ENCODE measurements around the gene FASTKD3. TPM values are rescaled to one million over a fixed set of nuclear protein-coding genes. Genes with fewer than 3 reads are reported as not detected.

Gene FASTKD3
- total RNA-seq, 1 experiment from 2014 or later, result 9.9 TPM

GRCh38 chr5:7822449-7822848 is 46.4 kb downstream of the FASTKD3 start:
- CTCF ChIA-PET, result no interaction called here
- intact Hi-C loops (cut with micrococcal nuclease; ENCODE audit: unreplicated experiment) (no loop called here), in situ Hi-C loops (cut with HindIII; ENCODE audit: low pct_unique_long_range_greater_than_20kb, low sequenced_read_pairs) (no loop called here)
- no peak for DNase-seq (ENCODE audit: low read depth, low spot score)
- H3K4me3 ChIP-seq (ENCODE audit: low read depth in 2 of 2, low read length in 2 of 2), result no peak overlapping the region
- POLR2A ChIA-PET, result no interaction called here
- no peaks in the 10 kb centered on the region for H3K9me3 ChIP-seq (ENCODE audit: control insufficient read depth, insufficient read depth, low read depth, low read length)
- BruUV-seq (replicated peaks), result no TSS peak
- no peaks in the 10 kb centered on the region for H3K4me1 ChIP-seq (ENCODE audit: control insufficient read depth, insufficient read depth, low read length)
- H3K36me3 ChIP-seq (ENCODE audit: control insufficient read depth, insufficient read depth, low read length), result no peaks in the 10 kb centered on the region
- peaks cover 13% of the 10 kb centered on the region for H3K27me3 ChIP-seq (ENCODE audit: control insufficient read depth, insufficient read depth, low read length)
- no peak overlapping the region for H3K27ac ChIP-seq (ENCODE audit: low read length)
- ATAC-seq, result no peak
- no peak for TF ChIP-seq SIN3A (IDR thresholded peaks at IDR 0.05; ENCODE audit: borderline replicate concordance, insufficient read depth, low read depth, low read length)
- no peak for TF ChIP-seq REST (IDR thresholded peaks at IDR 0.05; ENCODE audit: insufficient read depth in 1 of 2, low read depth in 2 of 2, low read length in 1 of 2)
- no peak for TF ChIP-seq CTCF (IDR thresholded peaks at IDR 0.05)
- TF ChIP-seq TCF7L2 (IDR thresholded peaks at IDR 0.05; ENCODE audit: low read depth, low read length), result no peak
- TF ChIP-seq POLR2AphosphoS5 (IDR thresholded peaks at IDR 0.05; ENCODE audit: low read depth, low read length), result no peak

- ATAC-seq (peak; percentile 67), DNase-seq (ENCODE audit: low read depth, low spot score) (no peak)
- CTCF ChIA-PET, result interaction anchor here (0.6 kb wide), 1 partner anchor 44 kb away, joined by 3 read pairs; no protein-coding TSS in a partner anchor
- no peak for TF ChIP-seq REST (IDR thresholded peaks at IDR 0.05; ENCODE audit: insufficient read depth in 1 of 2, low read depth in 2 of 2, low read length in 1 of 2)
- no peak for TF ChIP-seq TCF7L2 (IDR thresholded peaks at IDR 0.05; ENCODE audit: low read depth, low read length)
- TF ChIP-seq POLR2AphosphoS5 (IDR thresholded peaks at IDR 0.05; ENCODE audit: low read depth, low read length), result no peak
- no peak for TF ChIP-seq SIN3A (IDR thresholded peaks at IDR 0.05; ENCODE audit: borderline replicate concordance, insufficient read depth, low read depth, low read length)
- TF ChIP-seq CTCF (IDR thresholded peaks at IDR 0.05), result no peak; the same call in none of the 2 replicates
- H3K27me3 ChIP-seq (ENCODE audit: control insufficient read depth, insufficient read depth, low read length), result peaks cover 11% of the 10 kb centered on the region
- no TSS peak for BruUV-seq (replicated peaks)
- POLR2A ChIA-PET, result no interaction called here
- no peak overlapping the region for H3K27ac ChIP-seq (ENCODE audit: low read length)
- no peaks in the 10 kb centered on the region for H3K36me3 ChIP-seq (ENCODE audit: control insufficient read depth, insufficient read depth, low read length)
- H3K9me3 ChIP-seq (ENCODE audit: control insufficient read depth, insufficient read depth, low read depth, low read length), result no peaks in the 10 kb centered on the region
- in situ Hi-C loops (cut with HindIII; ENCODE audit: low pct_unique_long_range_greater_than_20kb, low sequenced_read_pairs), result no loop called here
- H3K4me1 ChIP-seq (ENCODE audit: control insufficient read depth, insufficient read depth, low read length), result no peaks in the 10 kb centered on the region
- H3K4me3 ChIP-seq (ENCODE audit: low read depth in 2 of 2, low read length in 2 of 2), result no peak overlapping the region
- intact Hi-C loops (cut with micrococcal nuclease; ENCODE audit: unreplicated experiment), result no loop called here
Observed at GRCh38 chr5:7816535-7816901, 52.3 kb downstream of the FASTKD3 start.

All from Panc1 (cell line).